ENCODE measurements around the gene MYRFL.

The MYRFL gene

GRCh38 chr12:70002097-70002911 is 177.3 kb downstream of the MYRFL start:
- no peak for TF ChIP-seq CTCF (IDR thresholded peaks at IDR 0.05; ENCODE audit: insufficient read depth, low read length, missing control alignments)
- no peak for DNase-seq (ENCODE audit: low read depth, low spot score)
- ChIA-PET POLR2A (no interaction called here), CTCF (no interaction called here)
- H3K4me3 ChIP-seq (ENCODE audit: low read depth, low read length) = no peak overlapping the region

GRCh38 chr12:70002912-70003255 is 177.9 kb downstream of the MYRFL start:
- CTCF ChIA-PET = no interaction called here
- no peak overlapping the region for H3K4me3 ChIP-seq (ENCODE audit: low read depth, low read length)
- no peak for DNase-seq (ENCODE audit: low read depth, low spot score)
- POLR2A ChIA-PET = no interaction called here
- TF ChIP-seq CTCF (IDR thresholded peaks at IDR 0.05; ENCODE audit: insufficient read depth, low read length, missing control alignments) = no peak

GRCh38 chr12:70005864-70006618 is 181.0 kb downstream of the MYRFL start:
- CTCF ChIA-PET = no interaction called here
- H3K4me3 ChIP-seq (ENCODE audit: low read depth, low read length) = no peak overlapping the region
- POLR2A ChIA-PET = no interaction called here
- DNase-seq (ENCODE audit: low read depth, low spot score) = no peak
- TF ChIP-seq CTCF (IDR thresholded peaks at IDR 0.05; ENCODE audit: insufficient read depth, low read length, missing control alignments) = no peak

GRCh38 chr12:70006619-70006973 is 181.6 kb downstream of the MYRFL start:
- TF ChIP-seq CTCF (IDR thresholded peaks at IDR 0.05; ENCODE audit: insufficient read depth, low read length, missing control alignments) = no peak
- CTCF ChIA-PET = no interaction called here
- no peak overlapping the region for H3K4me3 ChIP-seq (ENCODE audit: low read depth, low read length)
- POLR2A ChIA-PET = no interaction called here
- no peak for DNase-seq (ENCODE audit: low read depth, low spot score)

GRCh38 chr12:70007687-70008086 is 182.7 kb downstream of the MYRFL start:
- POLR2A ChIA-PET = no interaction called here

More at GRCh38 chr12:70007687-70008086, 182.7 kb downstream of the MYRFL start:
- no peak for TF ChIP-seq CTCF (IDR thresholded peaks at IDR 0.05; ENCODE audit: insufficient read depth, low read length, missing control alignments)
- no peak for DNase-seq (ENCODE audit: low read depth, low spot score)
- CTCF ChIA-PET = no interaction called here
- no peak overlapping the region for H3K4me3 ChIP-seq (ENCODE audit: low read depth, low read length)

All from AG04449 (cell line).